Midbrain (tissue), 1 donor: Measurements from ENCODE around the gene PTPN12.
A peak's percentile ranks its signal among the peaks of the same experiment; 100 is the strongest.
"Not testable (repeated sequence)": the region's sequence is repeated elsewhere in the genome, so short reads cannot be mapped to it uniquely, and the experiment has no call there.

Experiments used
- DNase-seq: peaks from one replicate; lab custom pipeline; 2025; lab: John Stamatoyannopoulos, UW

Gene PTPN12

GRCh38 chr7:77579797-77580196 lies 42.7 kb downstream of the PTPN12 start:
- no peak for DNase-seq

GRCh38 chr7:77580762-77581350 lies 43.8 kb downstream of the PTPN12 start:
- DNase-seq = no peak

- DNase-seq = no peak
Observed at GRCh38 chr7:77587272-77587671, 50.2 kb downstream of the PTPN12 start.

- DNase-seq = no peak
Observed at GRCh38 chr7:77600952-77601351, 63.9 kb downstream of the PTPN12 start.

GRCh38 chr7:77606562-77606961 lies 69.5 kb downstream of the PTPN12 start:
- no peak for DNase-seq

GRCh38 chr7:77619314-77619713 lies 82.2 kb downstream of the PTPN12 start:
- no peak for DNase-seq

- DNase-seq = no peak
Observed at GRCh38 chr7:77626586-77627308, 89.7 kb downstream of the PTPN12 start.

- DNase-seq = no peak
Observed at GRCh38 chr7:77627309-77627676, 90.2 kb downstream of the PTPN12 start.

- no peak for DNase-seq
Observed at GRCh38 chr7:77629797-77630196, 92.7 kb downstream of the PTPN12 start.

- DNase-seq = no peak
Observed at GRCh38 chr7:77631820-77632219, 94.7 kb downstream of the PTPN12 start.

GRCh38 chr7:77644774-77645173 lies 107.7 kb downstream of the PTPN12 start:
- DNase-seq = no peak

- DNase-seq = no peak
Observed at GRCh38 chr7:77648742-77649338, 111.7 kb downstream of the PTPN12 start.

- no peak for DNase-seq
Observed at GRCh38 chr7:77649716-77650349, 112.7 kb downstream of the PTPN12 start.

GRCh38 chr7:77651575-77652162 lies 114.6 kb downstream of the PTPN12 start:
- DNase-seq = peak; percentile 75

GRCh38 chr7:77652826-77653225 lies 115.7 kb downstream of the PTPN12 start:
- DNase-seq = not testable (repeated sequence)

GRCh38 chr7:77653572-77653971 lies 116.5 kb downstream of the PTPN12 start:
- DNase-seq = no peak

GRCh38 chr7:77655356-77655755 lies 118.3 kb downstream of the PTPN12 start:
- DNase-seq = no peak

GRCh38 chr7:77655836-77656455 lies 118.9 kb downstream of the PTPN12 start:
- DNase-seq = no peak

- DNase-seq = peak; percentile 48
Observed at GRCh38 chr7:77657427-77658224, 120.5 kb downstream of the PTPN12 start.

- DNase-seq = no peak
Observed at GRCh38 chr7:77658928-77659327, 121.8 kb downstream of the PTPN12 start.

GRCh38 chr7:77661816-77662215 lies 124.7 kb downstream of the PTPN12 start:
- DNase-seq = no peak
